Measurements from ENCODE around the gene ZSCAN5A. TPM values are rescaled to one million over a fixed set of nuclear protein-coding genes. Genes with fewer than 3 reads are reported as not detected.

Gene ZSCAN5A
- total RNA-seq, 1 donor from 2014 or later: 14.8 TPM

DNA sequence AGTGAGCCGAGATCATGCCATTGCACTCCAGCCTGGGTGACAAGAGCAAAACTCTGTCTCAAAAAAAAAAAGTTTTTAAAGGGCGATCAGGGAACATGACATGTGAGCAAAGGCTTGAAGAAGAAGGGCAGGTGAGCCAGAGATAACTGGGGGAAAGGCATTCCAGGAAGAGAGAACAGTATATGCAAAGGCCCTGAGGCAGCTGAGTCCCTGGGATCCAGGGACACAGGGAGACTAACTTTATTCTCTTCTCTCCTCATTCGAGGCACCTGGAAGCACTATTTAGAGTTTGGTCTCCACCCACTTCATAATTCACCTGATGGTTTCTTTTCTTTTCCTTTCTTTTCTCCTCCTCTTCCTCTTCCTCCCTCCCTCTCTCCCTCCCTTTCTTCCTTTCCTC is 17.6 kb downstream of the ZSCAN5A start:
- Histone ChIP-seq H3K4me3 (no peak overlapping the region), H3K27ac (no peak overlapping the region), H3K36me3 (peaks cover 4% of the 10 kb centered on the region), H3K27me3 (no peaks in the 10 kb centered on the region), H3K4me1 (peaks cover under 1% of the 10 kb centered on the region), H3K9me3 (no peaks in the 10 kb centered on the region)
- DNase-seq (no peak), ATAC-seq (no peak)
- TF ChIP-seq, protein P1, sequence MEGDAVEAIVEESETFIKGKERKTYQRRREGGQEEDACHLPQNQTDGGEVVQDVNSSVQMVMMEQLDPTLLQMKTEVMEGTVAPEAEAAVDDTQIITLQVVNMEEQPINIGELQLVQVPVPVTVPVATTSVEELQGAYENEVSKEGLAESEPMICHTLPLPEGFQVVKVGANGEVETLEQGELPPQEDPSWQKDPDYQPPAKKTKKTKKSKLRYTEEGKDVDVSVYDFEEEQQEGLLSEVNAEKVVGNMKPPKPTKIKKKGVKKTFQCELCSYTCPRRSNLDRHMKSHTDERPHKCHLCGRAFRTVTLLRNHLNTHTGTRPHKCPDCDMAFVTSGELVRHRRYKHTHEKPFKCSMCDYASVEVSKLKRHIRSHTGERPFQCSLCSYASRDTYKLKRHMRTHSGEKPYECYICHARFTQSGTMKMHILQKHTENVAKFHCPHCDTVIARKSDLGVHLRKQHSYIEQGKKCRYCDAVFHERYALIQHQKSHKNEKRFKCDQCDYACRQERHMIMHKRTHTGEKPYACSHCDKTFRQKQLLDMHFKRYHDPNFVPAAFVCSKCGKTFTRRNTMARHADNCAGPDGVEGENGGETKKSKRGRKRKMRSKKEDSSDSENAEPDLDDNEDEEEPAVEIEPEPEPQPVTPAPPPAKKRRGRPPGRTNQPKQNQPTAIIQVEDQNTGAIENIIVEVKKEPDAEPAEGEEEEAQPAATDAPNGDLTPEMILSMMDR (IDR thresholded peaks at IDR 0.05): no peak
- intact Hi-C loops (cut with DNase I): no loop called here

DNA sequence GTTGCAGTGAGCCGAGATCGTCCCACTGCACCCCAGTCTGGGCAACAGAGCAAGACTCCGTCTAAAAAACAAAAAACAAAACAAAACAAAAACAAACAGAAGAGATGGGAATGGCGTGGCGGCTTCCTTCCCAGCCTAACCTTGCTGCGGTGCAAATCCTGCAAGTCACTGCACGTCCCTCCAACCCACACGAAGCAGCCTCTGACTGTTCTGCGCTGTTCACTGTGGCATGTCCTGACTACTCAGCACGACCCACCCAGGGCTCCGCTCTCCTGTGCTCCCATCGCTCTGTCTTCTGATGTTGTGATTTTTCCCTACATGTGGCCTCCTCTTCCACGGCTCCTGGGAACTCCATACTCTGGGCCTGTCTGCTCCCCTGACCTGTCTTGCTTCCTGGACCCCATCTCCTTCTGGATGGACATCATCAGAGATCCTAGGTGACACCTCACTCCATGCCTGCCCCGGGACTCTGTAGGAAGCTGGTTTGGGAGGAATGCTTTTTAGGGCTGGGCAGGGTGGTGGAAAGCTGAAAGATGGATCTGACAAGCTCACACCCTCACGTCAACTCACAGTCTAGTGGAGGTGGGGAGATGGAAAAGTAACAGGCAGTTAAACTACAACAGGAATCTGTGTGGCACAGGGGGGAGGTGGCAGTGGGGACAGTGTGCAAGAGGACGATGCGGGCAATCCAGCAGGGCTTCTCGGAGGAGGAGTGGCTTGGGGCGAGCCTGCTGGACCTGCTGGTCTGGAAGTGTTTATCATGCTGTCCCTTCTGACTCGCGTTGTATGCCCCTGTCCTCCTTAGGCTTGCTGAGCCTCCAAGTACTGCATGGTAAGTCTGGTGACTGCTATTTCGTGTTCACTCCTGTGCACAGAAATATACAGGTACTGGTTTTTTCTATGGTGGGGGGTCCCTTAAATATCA is 18.8 kb downstream of the ZSCAN5A start:
- TF ChIP-seq, protein P1 (IDR thresholded peaks at IDR 0.05): no peak
- intact Hi-C loops (cut with DNase I): no loop called here
- DNase-seq: no peak
- ATAC-seq: no peak
- Histone ChIP-seq H3K4me1 (no peaks in the 10 kb centered on the region), H3K27me3 (no peaks in the 10 kb centered on the region), H3K4me3 (no peak overlapping the region), H3K27ac (no peak overlapping the region), H3K9me3 (no peaks in the 10 kb centered on the region), H3K36me3 (peaks cover 4% of the 10 kb centered on the region)

DNA sequence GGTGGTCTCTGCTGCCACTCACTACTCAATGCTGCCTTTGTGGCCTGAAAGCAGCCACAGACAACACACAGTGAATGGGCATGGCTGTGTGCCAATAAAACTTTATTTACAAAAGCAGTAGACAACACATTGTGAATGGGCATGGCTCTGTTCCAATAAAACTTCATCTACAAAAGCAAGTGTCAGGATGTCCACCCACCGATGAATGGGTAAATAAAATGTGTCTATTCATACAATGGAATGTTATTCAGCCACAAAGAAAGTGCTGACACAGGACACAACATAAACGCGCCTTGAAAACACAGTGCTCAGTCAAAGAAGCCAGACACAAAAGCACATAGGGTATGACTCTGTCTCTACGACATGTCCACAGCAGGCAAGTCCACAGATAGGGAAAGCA is 20.1 kb downstream of the ZSCAN5A start:
- TF ChIP-seq, protein P1 (IDR thresholded peaks at IDR 0.05): no peak
- intact Hi-C loops (cut with DNase I): no loop called here
- DNase-seq: no peak
- no peak for ATAC-seq
- H3K27ac ChIP-seq: no peak overlapping the region
- H3K9me3 ChIP-seq: no peaks in the 10 kb centered on the region
- H3K4me3 ChIP-seq: no peak overlapping the region
- no peaks in the 10 kb centered on the region for H3K4me1 ChIP-seq
- H3K27me3 ChIP-seq: no peaks in the 10 kb centered on the region
- peaks cover 4% of the 10 kb centered on the region for H3K36me3 ChIP-seq

DNA sequence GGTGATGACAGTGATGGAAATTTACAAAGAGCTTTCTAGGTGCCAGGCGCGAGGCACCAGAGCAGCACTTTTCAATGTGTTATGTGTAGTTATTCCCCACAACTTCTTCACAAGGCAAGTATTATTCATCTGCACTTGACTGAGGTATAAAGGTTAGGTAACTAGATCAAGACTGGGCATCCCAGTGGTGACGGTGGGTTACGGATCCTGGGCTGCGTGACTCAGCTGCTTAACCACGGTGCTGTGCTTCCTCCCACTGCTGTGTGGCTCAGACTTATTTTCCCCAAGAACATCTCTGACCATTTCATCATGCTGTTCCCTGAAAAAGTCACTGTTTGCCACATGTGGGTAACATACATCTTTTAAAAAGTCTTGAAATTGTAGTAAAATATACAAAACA is 22.8 kb downstream of the ZSCAN5A start:
- no peak for ATAC-seq
- Histone ChIP-seq H3K9me3 (no peaks in the 10 kb centered on the region), H3K27ac (no peak overlapping the region), H3K36me3 (peaks cover 4% of the 10 kb centered on the region), H3K4me3 (no peak overlapping the region), H3K27me3 (no peaks in the 10 kb centered on the region), H3K4me1 (no peaks in the 10 kb centered on the region)
- TF ChIP-seq, protein P1 (IDR thresholded peaks at IDR 0.05): no peak
- intact Hi-C loops (cut with DNase I): no loop called here
- no peak for DNase-seq

DNA sequence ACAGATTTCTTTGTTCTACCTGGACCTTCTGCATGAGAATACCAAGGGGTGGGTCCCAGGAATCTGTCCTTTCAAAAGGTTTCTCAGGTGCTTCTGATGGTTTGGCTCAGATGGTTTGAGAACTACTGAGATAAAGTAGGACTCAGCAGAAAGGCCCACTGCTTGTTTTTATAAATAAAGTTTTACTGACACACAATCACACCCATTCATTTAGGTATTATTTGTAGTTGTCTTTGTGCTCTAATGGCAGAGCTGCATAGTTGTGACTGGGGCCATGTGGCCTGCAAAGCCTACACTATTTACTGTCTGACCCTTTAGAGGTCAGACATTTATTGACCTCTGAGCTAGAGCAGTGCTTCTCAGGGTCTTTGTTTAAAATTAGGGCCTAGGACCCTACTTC is 24.5 kb downstream of the ZSCAN5A start:
- DNase-seq (no peak), ATAC-seq (no peak)
- intact Hi-C loops (cut with DNase I): no loop called here
- H3K4me3 ChIP-seq: no peak overlapping the region
- H3K36me3 ChIP-seq: no peaks in the 10 kb centered on the region
- TF ChIP-seq, protein P1 (IDR thresholded peaks at IDR 0.05): no peak
- no peaks in the 10 kb centered on the region for H3K9me3 ChIP-seq
- H3K27me3 ChIP-seq: no peaks in the 10 kb centered on the region
- H3K27ac ChIP-seq: no peak overlapping the region
- no peaks in the 10 kb centered on the region for H3K4me1 ChIP-seq

All from upper lobe of right lung (tissue), 1 donor.